Heart right ventricle (tissue), 16 donors: ENCODE results near the gene TLE2. TPM values are rescaled to one million over a fixed set of nuclear protein-coding genes. Genes with fewer than 3 reads are reported as not detected.

ENCODE experiments used
- ATAC-seq, 8 donors: fragments of 200-7000 bp; cut with Tn5 transposase; one replicate each; pipeline ENCODE4 v1.9.1; 2020; ENCODE audit warnings: mild to moderate bottlenecking in 8 of 8, moderate library complexity in 8 of 8, moderate number of reproducible peaks in 1 of 8
- DNase-seq, 2 donors: peaks; one replicate each; pipeline ENCODE4 v3.0.0-alpha.2; 2020
- H3K27ac ChIP-seq, 10 donors: fragments of 200-600 bp; sonication (generic) in 2 of 10; one replicate each; pipeline versions ENCODE4 v1.5.0 to v1.8.0; 2020 to 2022; ENCODE audit warnings: mild to moderate bottlenecking in 3 of 10
- H3K27me3 ChIP-seq, 7 donors: fragments of 200-600 bp; one replicate each; pipeline ENCODE4 v1.8.0; 2021 to 2022; ENCODE audit warnings: mild to moderate bottlenecking in 2 of 7
- H3K36me3 ChIP-seq, 9 donors: fragments of 200-600 bp; sonication (generic) in 1 of 9; one replicate each; pipeline versions ENCODE4 v1.5.0 to v1.8.0; 2020 to 2022; ENCODE audit warnings: mild to moderate bottlenecking in 2 of 9
- H3K4me1 ChIP-seq, 9 donors: fragments of 200-600 bp; sonication (generic) in 1 of 9; one replicate each; pipeline versions ENCODE4 v1.5.0 to v1.8.0; 2020 to 2022; ENCODE audit warnings: mild to moderate bottlenecking in 4 of 9
- H3K4me3 ChIP-seq, 10 donors: fragments of 200-600 bp; sonication (generic) in 2 of 10; one replicate each; pipeline versions ENCODE4 v1.5.0 to v1.8.0; 2020 to 2022; ENCODE audit warnings: mild to moderate bottlenecking in 7 of 10, moderate library complexity in 2 of 10
- H3K9me3 ChIP-seq, 11 donors: fragments of 200-600 bp in 10 of 11; sonication (generic) in 2 of 11; one replicate each; pipeline versions ENCODE4 v1.5.0 to v1.8.0; 2013 to 2022; ENCODE audit warnings: mild to moderate bottlenecking in 2 of 11, control low read depth in 1 of 11, moderate library complexity in 1 of 11
- CTCF ChIP-seq, 9 donors: fragments of 200-600 bp; sonication (generic) in 2 of 9; IDR thresholded peaks; one replicate each; pipeline versions ENCODE4 v1.5.0 to v1.8.0; 2021 to 2022; ENCODE audit warnings: antibody characterized with exemption in 9 of 9, mild to moderate bottlenecking in 5 of 9, moderate library complexity in 1 of 9
- WGBS, 2 donors: extraction: QIAGEN DNeasy Blood & Tissue Kit; methylation state at CpG; one replicate each; pipeline ENCODE4 v1.1.7; 2013; ENCODE audit warnings: inconsistent platforms in 1 of 2; 5-methylcytosine and 5-hydroxymethylcytosine counted together
- intact Hi-C, 10 donors: fragments of 100-400 bp; cut with DNase I; formaldehyde crosslinking; loops; one replicate each; pipeline versions ENCODE4 v1.11.1 to v1.14.2; 2022
- polyA plus RNA-seq, 2 donors: library from polyadenylated mRNA; stranded (reverse); fragments of 200-250 nt; gene quantifications; one replicate each; pipeline ENCODE4 v1.2.3, GENCODE V29; 2013
- total RNA-seq, 10 donors: library from RNA; stranded (reverse); fragmentation: NEBNext Ultra II Directional in 3 of 10; extraction: Animal tissue kit (Norgen Biotek cat#: 25700) in 3 of 10; gene quantifications; one replicate each; pipeline versions ENCODE4 v1.2.1 to v1.2.4, GENCODE V29; 2021 to 2023
- donor health status: Arrhythmogenic right ventricular cardiomyopathy.
- donor health status: ischemic (EF 13 %, LVEDD 7.1; RV severe dilation, severe dysfunction).
- donor health status: healthy with polysubstance abuse.
- donor health status: DM: no; HTN: yes; CAD: no.
- donor health status: DM: no; HTN: no; CAD: no.
- donor health status: ischemic (EF 25% LVEDD 6.9; RV normal size, moderate dysfunction).
- donor health status: ischemic (EF 25% LVEDD 5.7; RV mildly dilated, moderate dysfunction).
- donor health status: healthy.
- donor health status: DM: yes; HTN: yes; CAD: no.
- donor health status: Ischemic cardiomyopathy.
- donor health status: ischemic (EF 35%, LVEDD 5.7; RV mildly dilated, moderate dysfunction).
- donor health status: nonischemic (EF 11% LVEDD 7.7; RV severe dilation, severe dysfunction).
- donor health status: DM: yes; HTN: yes; CAD: no.
- donor health status: PGD.
- donor health status: ischemic (EF 29% LVEDD 5.4; RV normal size, mild dysfunction).
- donor health status: nonischemic (EF 23%, LVEDD 6.1; RV moderate dilation, normal function).

The TLE2 gene
- total and polyA plus RNA-seq, 12 donors: 28.2 to 64.5 (median 39.9) TPM

- DNase-seq (no peak), ATAC-seq (no peak)
- Histone ChIP-seq H3K4me3 (no peak overlapping the region), H3K4me1 (peaks cover 0 to 5% (median under 1%) of the 10 kb centered on the region in 9 donors), H3K9me3 (no peaks in the 10 kb centered on the region), H3K36me3 (no peaks in the 10 kb centered on the region), H3K27me3 (no peaks in the 10 kb centered on the region), H3K27ac (no peak overlapping the region)
- intact Hi-C loops: loop anchor here in 5 of 10 donors (5.0 to 10.0 kb wide), 4 partner anchors 118 to 205 kb away; no protein-coding TSS in a partner anchor
- no peak for TF ChIP-seq CTCF (IDR thresholded peaks at IDR 0.05)
- WGBS, 2 donors: 93 to 94% methylated on average over 5 of the region's 5 CpGs
Measured at GRCh38 chr19:2957160-2957559, 71.9 kb downstream of the TLE2 start.

GRCh38 chr19:2952953-2953481 lies 76.1 kb downstream of the TLE2 start:
- no peaks in the 10 kb centered on the region for H3K36me3 ChIP-seq
- no peak for TF ChIP-seq CTCF (IDR thresholded peaks at IDR 0.05)
- no peak overlapping the region for H3K27ac ChIP-seq
- H3K4me3 ChIP-seq: no peak overlapping the region
- no peaks in the 10 kb centered on the region for H3K9me3 ChIP-seq
- WGBS, 2 donors: 71% methylated on average over 9 of the region's 9 CpGs
- DNase-seq (no peak), ATAC-seq (no peak)
- H3K4me1 ChIP-seq: peaks cover 7 to 23% (median 12%) of the 10 kb centered on the region in 9 donors
- no peaks in the 10 kb centered on the region for H3K27me3 ChIP-seq
- intact Hi-C loops: loop anchor here in 6 of 10 donors (5.0 to 10.0 kb wide), 5 partner anchors 84 to 209 kb away; no protein-coding TSS in a partner anchor

GRCh38 chr19:2950286-2951124 lies 78.6 kb downstream of the TLE2 start:
- no peaks in the 10 kb centered on the region for H3K36me3 ChIP-seq
- TF ChIP-seq CTCF (IDR thresholded peaks at IDR 0.05): no peak
- ATAC-seq (peak; percentile 94 to 98 (median 96)), DNase-seq (peak; percentile 100)
- intact Hi-C loops: loop anchor here in 6 of 10 donors (1.0 to 10.0 kb wide), 8 partner anchors 26 to 213 kb away; partner anchors contain the start of genes TLE6 (in 1 of the 6) and ZNF57 (in 1 of the 6)
- peak overlapping the region; percentile 68 to 97 (median 80) for H3K4me3 ChIP-seq
- H3K4me1 ChIP-seq: peaks cover 7 to 35% (median 19%) of the 10 kb centered on the region in 9 donors
- 0 to 1% methylated on average over 53 of the region's 53 CpGs for WGBS, 2 donors
- H3K9me3 ChIP-seq: no peaks in the 10 kb centered on the region
- no peaks in the 10 kb centered on the region for H3K27me3 ChIP-seq
- peak overlapping the region; percentile 90 to 99 (median 95) for H3K27ac ChIP-seq

- Histone ChIP-seq H3K36me3 (no peaks in the 10 kb centered on the region), H3K4me1 (peaks cover 7 to 39% (median 22%) of the 10 kb centered on the region in 9 donors), H3K27me3 (no peaks in the 10 kb centered on the region), H3K4me3 (peak overlapping the region; percentile 68 to 97 (median 80)), H3K27ac (peak overlapping the region; percentile 90 to 99 (median 95)), H3K9me3 (no peaks in the 10 kb centered on the region)
- WGBS, 2 donors: 1% methylated on average over 11 of the region's 11 CpGs
- ATAC-seq (peak; percentile 18 to 68 (median 52)), DNase-seq (peak in 1 of 2 donors; percentile 84)
- no peak for TF ChIP-seq CTCF (IDR thresholded peaks at IDR 0.05)
- intact Hi-C loops: loop anchor here in 8 of 10 donors (2.0 to 10.0 kb wide), 10 partner anchors 27 to 212 kb away; partner anchors contain the start of genes ZNF57 (in 2 of the 8) and TLE6 (in 1 of the 8)
Measured at GRCh38 chr19:2949939-2950285, 79.2 kb downstream of the TLE2 start.
